ENCODE measurements around the gene GUCA2A.

Gene GUCA2A

GRCh38 chr1:42176902-42177519 is 12.5 kb upstream of the GUCA2A start:
- no peak for DNase-seq

GRCh38 chr1:42175314-42176054 is 10.9 kb upstream of the GUCA2A start:
- DNase-seq = no peak

GRCh38 chr1:42173961-42174735 is 9.6 kb upstream of the GUCA2A start:
- no peak for DNase-seq

- DNase-seq = peak; percentile 46
Measured at GRCh38 chr1:42173155-42173933, 8.8 kb upstream of the GUCA2A start.

- no peak for DNase-seq
Measured at GRCh38 chr1:42172381-42173133, 8.0 kb upstream of the GUCA2A start.

GRCh38 chr1:42171679-42172266 is 7.2 kb upstream of the GUCA2A start:
- DNase-seq = no peak

- DNase-seq = no peak
Measured at GRCh38 chr1:42170779-42171621, 6.5 kb upstream of the GUCA2A start.

- no peak for DNase-seq
Measured at GRCh38 chr1:42168763-42169162, 4.2 kb upstream of the GUCA2A start.

- DNase-seq = no peak
Measured at GRCh38 chr1:42168391-42168670, 3.8 kb upstream of the GUCA2A start.

- no peak for DNase-seq
Measured at GRCh38 chr1:42167611-42168390, 3.3 kb upstream of the GUCA2A start.

GRCh38 chr1:42165511-42166210 is 1.1 kb upstream of the GUCA2A start:
- DNase-seq = no peak

- DNase-seq = no peak
Measured at GRCh38 chr1:42163536-42164503, 725 bp downstream of the GUCA2A start.

GRCh38 chr1:42163114-42163513 is 1.4 kb downstream of the GUCA2A start:
- no peak for DNase-seq

- DNase-seq = no peak
Measured at GRCh38 chr1:42162181-42162580, 2.4 kb downstream of the GUCA2A start.

- DNase-seq = no peak
Measured at GRCh38 chr1:42158189-42158588, 6.4 kb downstream of the GUCA2A start.

- DNase-seq = no peak
Measured at GRCh38 chr1:42157667-42158066, 6.9 kb downstream of the GUCA2A start.

GRCh38 chr1:42155362-42155761 is 9.2 kb downstream of the GUCA2A start:
- DNase-seq = no peak

GRCh38 chr1:42154685-42155084 is 9.9 kb downstream of the GUCA2A start:
- no peak for DNase-seq

GRCh38 chr1:42153624-42154023 is 10.9 kb downstream of the GUCA2A start:
- DNase-seq = no peak
